Measurements from ENCODE around the gene OR10A3. TPM values are rescaled to one million over a fixed set of nuclear protein-coding genes. Genes with fewer than 3 reads are reported as not detected.
A peak's percentile ranks its signal among the peaks of the same experiment; 100 is the strongest.

Gene OR10A3
- total RNA-seq, 1 experiment from 2014 or later, result not detected

DNA sequence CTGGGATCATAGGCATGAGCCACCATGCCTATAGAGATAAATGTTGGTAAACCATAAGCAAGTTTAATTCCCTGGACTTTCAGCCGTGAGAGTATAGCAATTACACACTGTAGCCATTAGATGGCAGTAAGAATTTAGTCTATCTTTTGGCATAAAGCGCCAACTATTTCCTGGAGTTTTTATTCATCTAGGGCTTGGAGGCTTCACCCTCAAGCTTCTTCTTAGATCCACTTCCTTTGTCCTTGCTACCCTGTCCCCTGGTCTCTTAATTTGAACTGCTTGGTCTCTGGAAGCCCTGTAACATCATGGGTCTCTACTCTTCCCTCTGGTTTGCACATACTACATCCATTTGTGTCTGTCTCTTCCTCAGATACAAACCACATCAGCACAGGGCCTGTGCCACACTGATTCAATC is 48.7 kb downstream of the OR10A3 start:
- H3K4me3 ChIP-seq (ENCODE audit: insufficient read depth, low read depth, low read length), result no peak overlapping the region
- peak; percentile 51 for DNase-seq
- no peaks in the 10 kb centered on the region for H3K36me3 ChIP-seq (replicated peaks; ENCODE audit: control insufficient read depth, insufficient read depth, low read length)
- no peaks in the 10 kb centered on the region for H3K27me3 ChIP-seq (ENCODE audit: control insufficient read depth, insufficient read depth, low read length)

DNA sequence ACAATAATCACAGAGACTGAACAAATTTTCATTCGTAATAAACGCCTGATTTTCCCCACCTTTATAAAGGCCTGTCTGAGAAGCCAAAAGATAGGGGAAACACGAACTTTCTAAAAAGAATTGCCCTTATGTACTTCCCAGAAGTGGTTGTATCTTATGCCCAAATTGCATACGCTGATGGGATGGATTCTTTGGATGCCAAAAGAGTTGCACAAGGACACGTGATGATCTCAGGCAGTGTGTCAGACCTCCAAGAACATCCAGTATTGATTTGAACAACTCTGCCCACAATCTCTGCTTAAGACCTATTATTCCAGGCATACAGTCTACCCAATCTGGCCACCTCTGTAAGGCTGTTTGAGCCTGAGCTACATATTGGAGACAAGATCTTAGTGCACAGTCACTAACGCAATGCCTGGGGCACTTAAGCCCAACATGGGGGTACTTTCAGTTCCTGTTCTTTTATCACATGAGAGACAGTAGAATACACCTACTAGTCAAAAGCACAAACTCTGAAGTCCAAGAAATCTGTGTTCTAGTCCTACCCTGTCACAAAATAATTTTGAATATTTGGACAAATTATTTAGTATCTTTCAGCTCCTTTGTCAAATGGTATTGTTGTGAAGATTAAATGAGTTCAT is 49.3 kb downstream of the OR10A3 start:
- H3K36me3 ChIP-seq (replicated peaks; ENCODE audit: control insufficient read depth, insufficient read depth, low read length), result no peaks in the 10 kb centered on the region
- H3K27me3 ChIP-seq (ENCODE audit: control insufficient read depth, insufficient read depth, low read length), result no peaks in the 10 kb centered on the region
- H3K4me3 ChIP-seq (ENCODE audit: insufficient read depth, low read depth, low read length), result no peak overlapping the region
- no peak for DNase-seq

DNA sequence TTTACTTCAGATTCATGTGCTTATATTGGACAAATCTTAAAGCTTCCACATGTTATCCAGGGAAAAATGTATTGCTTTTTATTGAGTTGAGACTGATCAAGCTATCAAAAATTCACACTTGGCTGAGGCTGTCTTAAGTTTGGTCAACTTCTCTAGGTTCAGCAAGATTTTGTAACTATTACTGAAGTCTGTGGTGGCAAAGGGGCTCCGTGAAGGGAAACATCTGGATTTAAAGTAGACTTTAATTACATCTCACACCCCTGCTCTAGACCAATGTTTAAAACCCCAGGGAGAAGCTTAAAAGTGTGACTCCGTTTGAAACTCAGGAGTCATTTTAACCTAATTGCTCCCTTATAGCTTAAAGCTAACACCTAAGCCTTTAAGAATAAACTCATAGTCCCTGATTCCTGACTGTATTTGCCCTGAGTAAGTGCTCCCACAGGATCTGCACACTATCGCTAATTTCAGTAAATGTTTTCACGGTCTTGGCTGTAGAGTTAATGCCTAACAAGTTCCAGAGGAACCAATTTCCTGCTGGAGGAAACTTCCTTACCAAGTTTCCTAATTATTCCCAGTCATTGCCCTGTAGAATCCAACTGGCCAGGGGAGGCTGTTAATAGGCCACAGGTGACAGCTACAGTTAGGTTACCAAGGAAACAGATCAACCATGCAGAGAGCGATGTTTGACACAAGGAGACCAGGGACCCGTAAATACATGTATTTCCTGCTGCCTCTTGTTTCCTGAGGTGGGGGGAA is 50.9 kb downstream of the OR10A3 start:
- DNase-seq, result no peak
- Histone ChIP-seq H3K36me3 (replicated peaks; ENCODE audit: control insufficient read depth, insufficient read depth, low read length) (no peaks in the 10 kb centered on the region), H3K4me3 (ENCODE audit: insufficient read depth, low read depth, low read length) (no peak overlapping the region), H3K27me3 (ENCODE audit: control insufficient read depth, insufficient read depth, low read length) (no peaks in the 10 kb centered on the region)

DNA sequence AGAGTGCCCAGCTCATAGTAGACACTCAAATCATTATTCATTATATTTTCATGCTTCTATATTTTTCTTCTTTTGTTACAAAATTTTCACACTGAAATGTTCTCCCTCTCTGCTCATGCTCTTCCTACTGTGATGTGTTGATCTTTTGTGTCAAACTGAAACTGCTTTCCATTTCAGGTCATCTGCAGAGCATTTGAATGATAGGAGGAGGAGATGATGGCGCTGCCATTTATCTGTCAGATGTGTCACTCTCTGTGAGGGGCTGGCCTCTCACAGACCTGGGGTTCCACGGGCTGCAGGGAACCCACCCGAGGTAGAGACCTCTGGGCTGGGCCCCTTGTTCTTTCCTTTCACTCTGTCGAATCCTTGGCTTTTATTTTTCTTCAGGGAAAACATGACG is 51.5 kb downstream of the OR10A3 start:
- no peaks in the 10 kb centered on the region for H3K27me3 ChIP-seq (ENCODE audit: control insufficient read depth, insufficient read depth, low read length)
- no peak for DNase-seq
- H3K36me3 ChIP-seq (replicated peaks; ENCODE audit: control insufficient read depth, insufficient read depth, low read length), result no peaks in the 10 kb centered on the region
- H3K4me3 ChIP-seq (ENCODE audit: insufficient read depth, low read depth, low read length), result no peak overlapping the region

Other genes starting within 250 kb of the OR10A3 start
- gene OVCH2, start 235.2 kb downstream of the OR10A3 start, total RNA-seq (2014; rRNA removed; shearing (Covaris generic)), result 0.66 TPM in 1 of 2 replicates, not detected in the other
- not detected in 2 replicates for gene OR5P2, start 144.8 kb downstream of the OR10A3 start, total RNA-seq (2014; rRNA removed; shearing (Covaris generic))
- gene OR5P3, start 110.9 kb downstream of the OR10A3 start, total RNA-seq (2014; rRNA removed; shearing (Covaris generic)), result 0.48 TPM in 1 of 2 replicates, not detected in the other
- not detected in 2 replicates for gene OR10A6, start 10.4 kb downstream of the OR10A3 start, total RNA-seq (2014; rRNA removed; shearing (Covaris generic))
- 0.14 TPM in 1 of 2 replicates, not detected in the other for gene NLRP10, start 23.7 kb upstream of the OR10A3 start, total RNA-seq (2014; rRNA removed; shearing (Covaris generic))
- 463 and 672 TPM in 2 replicates for gene EIF3F, start 45.6 kb upstream of the OR10A3 start, total RNA-seq (2014; rRNA removed; shearing (Covaris generic))
- 14.6 and 16.4 TPM in 2 replicates for gene TUB, start 139.5 kb upstream of the OR10A3 start, total RNA-seq (2014; rRNA removed; shearing (Covaris generic))
- 5.9 and 10.1 TPM in 2 replicates for gene RIC3, start 227.3 kb upstream of the OR10A3 start, total RNA-seq (2014; rRNA removed; shearing (Covaris generic))

Measured in H7 (cell line).